Measurements from ENCODE around the gene FERMT1. TPM values are rescaled to one million over a fixed set of nuclear protein-coding genes. Genes with fewer than 3 reads are reported as not detected.

FERMT1 gene
- total RNA-seq, result under 1 TPM; 0.06 to 0.47 TPM

DNA sequence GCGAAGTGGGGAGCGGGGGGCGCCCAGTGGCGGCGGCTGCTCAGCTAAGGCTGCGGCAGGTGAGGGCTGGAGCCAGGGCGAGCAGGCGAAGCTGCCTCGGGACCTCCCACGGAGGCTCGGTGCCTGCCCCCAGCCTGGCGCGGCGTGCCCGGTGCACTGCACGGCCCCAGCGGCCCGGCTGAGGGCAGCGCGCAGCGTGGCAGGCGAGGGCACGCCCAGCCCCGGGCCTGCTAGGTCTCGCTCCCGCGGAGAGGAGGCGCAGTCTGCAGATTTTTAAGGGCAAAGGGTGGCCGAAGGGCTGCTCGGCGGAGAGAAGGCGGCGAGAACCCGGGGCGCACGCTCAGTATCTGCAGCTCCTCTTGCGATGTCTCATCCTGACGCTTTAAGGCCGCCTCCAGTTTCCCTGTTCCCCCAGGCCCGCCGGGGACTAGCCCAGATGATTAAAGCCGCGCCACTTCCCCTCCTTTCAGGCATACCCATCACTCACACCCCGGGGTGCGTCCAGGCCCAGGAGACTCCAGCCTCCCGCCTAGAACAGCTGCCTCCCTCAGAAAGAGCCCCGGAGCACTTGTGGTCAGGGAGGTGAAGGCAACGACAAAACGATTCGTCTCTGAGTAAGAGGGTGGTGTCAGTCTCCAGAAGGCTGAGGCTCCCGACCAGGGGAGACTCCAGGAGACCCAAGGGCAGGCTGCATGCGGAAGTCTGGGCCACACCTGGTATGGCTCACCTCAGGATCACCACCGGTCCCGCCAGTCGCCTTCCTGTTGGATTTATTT is at the start of gene FERMT1:
FERMT1 (minus strand) TSS at position 158 of the 776 bp plus-strand sequence. CDS start 3,476 bp downstream, outside the sequence.
- Mint-ChIP-seq H3K27ac (no peak within 1 kb of the TSS), H3K4me1 (peaks cover 3% of the 10 kb centered on the region), H3K27me3 (peaks cover 38% of the 10 kb centered on the region), H3K4me3 (peak within 1 kb of the TSS; percentile 39), H3K36me3 (no peaks in the 10 kb centered on the region), H3K9me3 (ENCODE audit: low read depth) (no peaks in the 10 kb centered on the region)
- peak; percentile 41 for DNase-seq
- ATAC-seq, result peak; percentile 79
- CTCF ChIA-PET, result interaction anchor here (1.2 to 1.6 kb wide), 2 partner anchors 14 to 18 kb away, joined by 3 to 4 read pairs; no protein-coding TSS in a partner anchor

DNA sequence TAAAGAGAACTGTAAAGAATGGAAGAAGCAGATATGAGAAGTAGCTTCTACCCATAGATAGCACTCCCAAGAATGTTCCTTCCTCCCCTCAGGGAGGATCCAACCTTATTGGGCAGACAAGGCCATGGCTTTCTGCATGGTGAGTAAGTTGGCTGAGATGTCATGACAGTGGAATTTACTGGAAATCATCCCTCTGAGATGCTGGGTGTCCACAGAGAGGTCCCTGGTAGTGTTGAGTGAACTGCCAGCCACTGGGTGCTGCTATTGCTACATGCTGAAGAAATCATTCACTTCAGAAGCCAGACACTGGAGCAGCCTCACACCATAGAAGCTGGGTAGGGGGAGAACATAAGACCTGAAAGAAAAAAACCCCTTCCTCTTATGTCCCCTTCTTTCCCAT is 46.4 kb upstream of the FERMT1 start:
- Mint-ChIP-seq H3K36me3 (no peaks in the 10 kb centered on the region), H3K4me1 (no peaks in the 10 kb centered on the region), H3K27ac (no peak overlapping the region), H3K4me3 (no peak overlapping the region), H3K27me3 (no peaks in the 10 kb centered on the region), H3K9me3 (ENCODE audit: low read depth) (peaks cover 2% of the 10 kb centered on the region)
- CTCF ChIA-PET, result no interaction called here
- ATAC-seq (no peak), DNase-seq (no peak)

GRCh38 chr20:6168204-6168603 is 45.4 kb upstream of the FERMT1 start:
- CTCF ChIA-PET, result no interaction called here
- H3K4me3 Mint-ChIP-seq, result no peak overlapping the region
- H3K4me1 Mint-ChIP-seq, result no peaks in the 10 kb centered on the region
- ATAC-seq (no peak), DNase-seq (no peak)
- H3K27ac Mint-ChIP-seq, result no peak overlapping the region
- no peaks in the 10 kb centered on the region for H3K36me3 Mint-ChIP-seq
- no peaks in the 10 kb centered on the region for H3K27me3 Mint-ChIP-seq
- H3K9me3 Mint-ChIP-seq (ENCODE audit: low read depth), result peaks cover 2% of the 10 kb centered on the region

DNA sequence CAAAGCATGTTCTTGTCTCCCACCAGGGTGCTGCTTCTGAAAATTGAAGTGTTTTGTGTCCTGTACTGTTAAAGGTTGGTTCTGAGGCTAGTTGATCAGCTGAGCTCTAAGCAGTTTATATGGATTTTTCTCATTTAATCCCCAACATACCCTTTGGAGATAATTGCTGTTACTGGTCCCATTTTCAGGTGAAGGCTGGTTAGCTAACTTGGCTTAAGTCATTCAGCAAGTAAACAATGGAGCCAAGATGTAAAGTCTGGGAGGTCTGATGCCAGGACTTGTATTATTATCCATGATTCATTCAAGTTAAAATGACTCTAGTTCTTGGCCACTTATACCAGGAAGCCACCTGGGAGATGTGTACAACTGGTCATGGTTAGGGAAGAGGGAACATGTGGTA is 42.5 kb upstream of the FERMT1 start:
- Mint-ChIP-seq H3K4me3 (no peak overlapping the region), H3K9me3 (ENCODE audit: low read depth) (no peaks in the 10 kb centered on the region), H3K27me3 (no peaks in the 10 kb centered on the region), H3K36me3 (no peaks in the 10 kb centered on the region), H3K27ac (no peak overlapping the region), H3K4me1 (no peaks in the 10 kb centered on the region)
- CTCF ChIA-PET, result no interaction called here
- ATAC-seq, result no peak
- DNase-seq, result no peak

GRCh38 chr20:6164421-6165341 is 41.9 kb upstream of the FERMT1 start:
- DNase-seq (no peak), ATAC-seq (no peak)
- H3K27me3 Mint-ChIP-seq, result no peaks in the 10 kb centered on the region
- H3K4me3 Mint-ChIP-seq, result no peak overlapping the region
- CTCF ChIA-PET, result no interaction called here
- H3K4me1 Mint-ChIP-seq, result no peaks in the 10 kb centered on the region
- H3K36me3 Mint-ChIP-seq, result no peaks in the 10 kb centered on the region
- H3K9me3 Mint-ChIP-seq (ENCODE audit: low read depth), result no peaks in the 10 kb centered on the region
- no peak overlapping the region for H3K27ac Mint-ChIP-seq

DNA sequence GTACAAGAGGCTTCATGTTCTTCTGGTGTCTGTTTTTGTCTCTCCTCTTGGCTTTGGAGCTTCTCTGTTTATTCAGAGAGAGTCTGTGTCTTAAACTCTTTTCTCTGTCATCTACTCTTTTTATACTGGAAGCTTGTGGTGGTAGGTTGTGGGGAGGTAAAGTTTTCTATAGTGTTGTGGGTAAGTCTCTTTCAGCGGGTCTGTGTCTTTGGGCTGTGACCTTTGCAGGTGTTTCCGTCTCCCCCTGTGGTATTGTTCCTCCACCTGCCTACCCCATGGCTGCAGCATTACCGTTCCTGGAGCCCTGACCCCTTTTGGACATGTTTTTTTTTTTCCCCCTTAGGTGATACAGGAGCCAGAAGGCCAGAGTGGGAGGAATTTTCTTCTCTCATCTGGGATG is 37.9 kb upstream of the FERMT1 start:
- Mint-ChIP-seq H3K9me3 (ENCODE audit: low read depth) (peaks cover 3% of the 10 kb centered on the region), H3K27me3 (no peaks in the 10 kb centered on the region), H3K4me1 (no peaks in the 10 kb centered on the region), H3K27ac (no peak overlapping the region), H3K36me3 (no peaks in the 10 kb centered on the region), H3K4me3 (no peak overlapping the region)
- CTCF ChIA-PET, result no interaction called here
- ATAC-seq, result no peak
- no peak for DNase-seq

GRCh38 chr20:6157345-6157744 is 34.5 kb upstream of the FERMT1 start:
- ATAC-seq, result no peak
- Mint-ChIP-seq H3K4me3 (no peak overlapping the region), H3K27me3 (peaks cover 8% of the 10 kb centered on the region), H3K4me1 (no peaks in the 10 kb centered on the region), H3K9me3 (ENCODE audit: low read depth) (peaks cover 3% of the 10 kb centered on the region), H3K36me3 (no peaks in the 10 kb centered on the region), H3K27ac (no peak overlapping the region)
- CTCF ChIA-PET, result no interaction called here
- DNase-seq, result no peak

DNA sequence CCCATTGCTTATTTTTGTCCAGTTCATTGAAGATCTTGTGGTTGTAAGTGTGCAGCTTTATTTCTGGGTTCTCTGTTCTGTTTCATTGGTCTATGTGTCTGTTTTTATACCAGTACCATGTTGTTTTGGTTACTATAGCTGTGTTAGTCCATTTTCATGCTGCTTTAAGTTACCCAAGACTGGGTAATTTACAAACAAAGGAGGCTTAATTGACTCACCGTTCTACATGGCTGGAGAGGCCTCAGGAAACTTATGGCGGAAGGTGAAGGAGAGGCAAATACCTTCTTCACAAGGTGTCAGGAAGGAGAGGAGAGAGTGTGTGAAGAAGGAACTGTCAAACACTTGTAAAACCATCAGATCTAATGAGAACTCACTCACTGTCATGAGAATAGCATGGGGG is 29.9 kb upstream of the FERMT1 start:
- no peaks in the 10 kb centered on the region for H3K36me3 Mint-ChIP-seq
- no peak overlapping the region for H3K4me3 Mint-ChIP-seq
- no peak overlapping the region for H3K27ac Mint-ChIP-seq
- ATAC-seq (no peak), DNase-seq (no peak)
- peaks cover 8% of the 10 kb centered on the region for H3K27me3 Mint-ChIP-seq
- peaks cover 3% of the 10 kb centered on the region for H3K9me3 Mint-ChIP-seq (ENCODE audit: low read depth)
- CTCF ChIA-PET, result no interaction called here
- H3K4me1 Mint-ChIP-seq, result no peaks in the 10 kb centered on the region

DNA sequence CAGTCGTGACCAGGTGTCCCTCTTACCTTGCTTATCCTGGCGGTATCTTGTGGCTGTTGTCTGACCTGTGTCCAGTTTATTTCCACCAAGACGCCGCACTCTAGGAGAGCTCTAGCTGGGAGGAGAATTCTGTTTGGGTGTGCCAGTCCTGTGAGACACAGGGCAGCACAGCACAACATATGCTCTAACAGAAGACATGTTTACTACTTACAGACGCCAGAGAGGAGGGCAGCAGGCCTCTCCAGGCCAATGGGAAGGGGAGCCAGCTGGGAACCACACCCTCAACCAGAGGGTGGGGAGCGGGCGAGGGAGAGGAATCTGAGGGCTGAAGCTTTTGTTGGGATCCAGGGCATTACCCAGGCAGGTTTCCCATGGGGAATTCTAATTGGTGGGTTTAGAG is 25.2 kb upstream of the FERMT1 start:
- no peak for DNase-seq
- CTCF ChIA-PET, result no interaction called here
- no peak for ATAC-seq
- no peaks in the 10 kb centered on the region for H3K27me3 Mint-ChIP-seq
- no peaks in the 10 kb centered on the region for H3K36me3 Mint-ChIP-seq
- H3K4me3 Mint-ChIP-seq, result no peak overlapping the region
- no peaks in the 10 kb centered on the region for H3K4me1 Mint-ChIP-seq
- no peaks in the 10 kb centered on the region for H3K9me3 Mint-ChIP-seq (ENCODE audit: low read depth)
- no peak overlapping the region for H3K27ac Mint-ChIP-seq

- ATAC-seq (peak; percentile 45), DNase-seq (peak; percentile 57)
- Mint-ChIP-seq H3K9me3 (ENCODE audit: low read depth) (no peaks in the 10 kb centered on the region), H3K4me3 (no peak overlapping the region), H3K27me3 (no peaks in the 10 kb centered on the region), H3K4me1 (no peaks in the 10 kb centered on the region), H3K27ac (no peak overlapping the region), H3K36me3 (no peaks in the 10 kb centered on the region)
- CTCF ChIA-PET, result no interaction called here
These were observed 19.6 kb upstream of the FERMT1 start for GRCh38 chr20:6142348-6142993.

DNA sequence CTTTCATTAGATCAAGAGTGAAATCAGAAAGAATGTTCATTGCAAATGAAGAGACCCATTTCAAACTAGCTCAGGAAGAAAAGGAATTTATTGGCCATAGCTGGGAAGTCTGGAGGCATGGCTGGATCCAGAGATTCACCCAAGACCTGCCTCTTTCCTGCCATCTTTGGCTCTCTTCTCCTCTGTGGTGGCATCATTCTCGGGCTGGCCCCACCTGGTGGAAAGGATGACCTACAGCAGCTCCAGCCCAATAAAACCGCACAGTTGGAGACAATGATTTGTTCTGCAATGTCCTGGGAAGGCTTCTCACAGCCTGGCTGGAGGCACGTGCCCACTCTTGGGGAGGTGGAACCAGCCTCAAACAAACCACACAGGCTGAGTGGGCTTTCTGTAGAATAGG is 18.1 kb upstream of the FERMT1 start:
- Mint-ChIP-seq H3K9me3 (ENCODE audit: low read depth) (no peaks in the 10 kb centered on the region), H3K36me3 (no peaks in the 10 kb centered on the region), H3K27ac (no peak overlapping the region), H3K4me3 (no peak overlapping the region), H3K4me1 (no peaks in the 10 kb centered on the region), H3K27me3 (peaks cover 2% of the 10 kb centered on the region)
- DNase-seq (no peak), ATAC-seq (no peak)
- CTCF ChIA-PET, result interaction anchor here (1.4 kb wide), 1 partner anchor 18 kb away, joined by 3 read pairs; the partner anchor contains the start of gene FERMT1

GRCh38 chr20:6135347-6135746 is 12.5 kb upstream of the FERMT1 start:
- CTCF ChIA-PET, result no interaction called here
- ATAC-seq, result no peak
- no peak overlapping the region for H3K4me3 Mint-ChIP-seq
- H3K9me3 Mint-ChIP-seq (ENCODE audit: low read depth), result no peaks in the 10 kb centered on the region
- peaks cover 6% of the 10 kb centered on the region for H3K27me3 Mint-ChIP-seq
- H3K36me3 Mint-ChIP-seq, result no peaks in the 10 kb centered on the region
- no peak for DNase-seq
- no peak overlapping the region for H3K27ac Mint-ChIP-seq
- H3K4me1 Mint-ChIP-seq, result no peaks in the 10 kb centered on the region

DNA sequence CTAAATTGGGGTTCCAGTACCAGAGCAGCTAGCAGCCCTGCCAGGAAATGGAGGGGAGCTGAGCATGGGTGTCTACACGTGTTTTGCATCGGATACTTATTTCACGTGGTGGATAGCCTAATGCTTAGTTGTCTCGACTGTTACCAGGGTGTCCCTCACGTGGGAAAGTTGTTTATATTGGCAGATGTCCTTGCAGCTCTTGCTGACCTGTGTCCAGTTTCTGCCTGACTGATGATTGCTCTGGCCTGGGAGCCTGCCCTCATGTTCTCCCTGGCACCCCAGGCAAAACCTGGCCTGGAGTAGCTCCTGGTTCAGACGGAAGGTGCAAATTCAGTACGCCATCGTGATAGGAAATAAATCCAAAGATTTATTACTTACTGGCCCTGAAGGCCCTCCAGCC is 11.8 kb upstream of the FERMT1 start:
- Mint-ChIP-seq H3K36me3 (no peaks in the 10 kb centered on the region), H3K27me3 (peaks cover 6% of the 10 kb centered on the region), H3K9me3 (ENCODE audit: low read depth) (no peaks in the 10 kb centered on the region), H3K4me1 (no peaks in the 10 kb centered on the region), H3K27ac (no peak overlapping the region), H3K4me3 (no peak overlapping the region)
- DNase-seq (no peak), ATAC-seq (no peak)
- CTCF ChIA-PET, result no interaction called here
